Epidermal melanocyte (primary cell): ENCODE data around the gene AXDND1.

ENCODE experiments used
- DNase-seq: peaks from one replicate; pipeline ENCODE4 v3.0.0; 2011; ENCODE audit warnings: low spot score; ENCODE audit not compliant: insufficient read length

The AXDND1 gene

DNA sequence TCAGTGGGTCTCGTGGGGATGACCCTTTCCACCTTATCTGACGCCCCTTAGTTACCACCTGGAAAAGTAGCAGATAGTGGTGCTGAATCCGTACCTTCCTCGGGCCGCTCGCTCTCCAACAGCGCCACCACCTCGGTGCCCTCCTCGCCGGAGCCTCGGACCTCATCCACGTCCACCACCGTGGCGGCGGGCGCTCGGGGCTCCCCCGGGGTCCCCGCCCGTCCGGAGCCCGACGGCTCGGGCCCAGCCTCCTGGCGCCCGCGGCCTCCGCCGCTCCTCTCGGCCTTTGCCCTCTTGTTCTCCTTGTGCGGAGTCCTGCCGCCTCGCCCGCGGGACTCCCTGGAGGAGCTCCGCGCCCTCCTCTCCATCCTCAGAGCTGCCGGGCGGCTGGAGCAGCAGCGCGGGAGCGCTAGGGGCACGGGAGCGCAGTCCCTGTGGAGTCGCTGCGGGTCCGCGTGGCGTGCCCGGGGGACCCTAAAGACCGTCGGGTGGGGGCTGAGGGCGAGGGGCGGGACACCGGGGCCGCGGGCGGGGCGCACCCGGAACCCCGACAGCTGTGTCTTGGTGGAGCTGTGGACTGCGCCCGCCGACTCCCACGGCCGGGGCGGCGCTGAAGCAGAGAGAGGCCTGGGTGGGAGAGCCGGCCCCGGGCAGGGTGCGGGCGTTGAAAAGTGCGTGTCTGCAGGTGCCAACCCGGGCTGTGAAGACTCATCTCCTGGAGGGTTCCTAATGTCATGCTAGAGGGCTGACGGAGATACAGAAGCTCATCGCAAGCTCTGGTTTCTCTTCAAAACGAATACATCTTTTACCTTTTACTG lies 209.9 kb downstream of the AXDND1 start, which contains the start of gene NPHS2:
Gene NPHS2 (minus strand): TSS at position 452 of the 818 bp plus-strand sequence. CDS start 84 bp downstream, at position 368.
- DNase-seq: no peak

DNA sequence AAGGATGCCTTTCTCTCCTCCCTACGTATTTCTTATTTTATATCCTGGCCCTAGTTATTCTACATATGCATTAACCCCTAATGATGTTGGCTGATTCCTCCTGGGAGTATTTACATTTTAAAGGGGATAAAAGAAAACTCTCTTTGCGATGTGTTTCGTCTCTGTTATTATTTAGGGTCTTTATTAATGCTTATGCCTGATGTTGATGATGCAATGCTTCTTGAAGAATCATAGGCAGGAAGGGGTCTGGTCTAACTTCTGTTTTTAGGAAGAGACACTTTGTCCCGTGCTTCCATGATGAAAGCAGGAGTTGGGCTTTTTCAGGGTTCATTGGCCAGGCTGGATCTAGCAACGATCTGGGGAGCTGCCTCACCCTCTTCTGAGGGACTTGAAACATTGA lies 210.7 kb downstream of the AXDND1 start:
- DNase-seq: no peak

DNA sequence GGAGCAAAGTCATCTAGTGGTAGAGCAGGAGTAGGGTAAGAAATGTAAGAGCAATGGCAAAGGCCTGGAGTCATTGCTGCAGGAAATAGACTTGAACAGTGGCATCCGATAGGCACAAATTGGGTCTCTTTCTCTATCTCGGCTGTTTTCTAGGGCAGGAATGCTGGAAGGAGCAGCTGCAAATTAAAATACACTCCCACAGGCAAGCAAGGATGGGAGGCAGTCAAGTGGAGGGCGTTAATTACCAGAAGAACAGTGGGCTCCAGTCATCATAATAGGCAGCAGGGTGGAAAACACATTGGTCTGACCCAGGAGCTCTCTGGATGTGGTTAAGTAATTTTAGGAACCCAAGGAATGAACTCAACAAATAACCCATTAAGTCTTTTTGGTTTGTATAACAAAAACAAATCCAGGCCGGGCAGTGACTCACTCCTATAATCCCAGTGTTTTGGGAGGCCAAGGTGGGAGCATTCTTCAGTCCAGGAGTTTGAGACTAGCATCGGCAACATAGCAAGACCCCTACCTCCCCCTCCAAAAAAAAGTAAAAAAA lies 218.1 kb downstream of the AXDND1 start:
- DNase-seq: no peak

DNA sequence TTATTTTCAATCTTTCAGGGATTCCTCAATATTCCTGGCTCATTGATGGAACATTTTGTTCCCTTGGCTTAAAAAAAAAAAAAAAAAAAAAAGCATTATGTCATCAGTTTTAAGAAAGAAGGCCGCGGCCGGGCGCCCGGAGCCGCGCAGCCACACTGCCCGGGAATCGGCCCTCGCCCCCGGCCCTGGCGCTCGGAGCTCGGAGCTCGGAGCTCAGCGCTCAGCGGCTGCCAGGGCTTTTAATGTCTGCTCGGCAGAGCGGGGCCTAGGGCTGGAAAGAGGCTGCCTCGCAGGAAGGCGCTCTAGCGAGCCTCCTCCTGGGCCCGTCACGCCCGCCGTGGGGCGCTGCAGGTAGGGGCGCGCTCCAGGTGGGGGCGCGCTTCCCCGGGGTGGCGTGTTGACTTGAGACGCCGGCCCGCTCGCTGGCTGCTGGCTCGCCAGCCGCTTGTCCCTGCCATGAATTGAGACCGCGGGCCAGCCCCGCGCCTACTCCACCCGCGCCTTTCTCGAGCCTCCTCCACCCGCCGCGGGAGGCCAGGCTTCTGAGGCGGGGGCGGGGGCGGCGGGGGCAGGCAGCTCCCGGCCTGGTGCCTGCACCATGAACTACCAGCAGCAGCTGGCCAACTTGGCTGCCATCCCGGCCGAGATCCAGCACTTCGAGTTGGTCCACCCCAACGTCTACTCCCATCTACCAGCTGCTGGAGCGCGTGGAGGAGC lies 220.5 kb downstream of the AXDND1 start:
- no peak for DNase-seq

DNA sequence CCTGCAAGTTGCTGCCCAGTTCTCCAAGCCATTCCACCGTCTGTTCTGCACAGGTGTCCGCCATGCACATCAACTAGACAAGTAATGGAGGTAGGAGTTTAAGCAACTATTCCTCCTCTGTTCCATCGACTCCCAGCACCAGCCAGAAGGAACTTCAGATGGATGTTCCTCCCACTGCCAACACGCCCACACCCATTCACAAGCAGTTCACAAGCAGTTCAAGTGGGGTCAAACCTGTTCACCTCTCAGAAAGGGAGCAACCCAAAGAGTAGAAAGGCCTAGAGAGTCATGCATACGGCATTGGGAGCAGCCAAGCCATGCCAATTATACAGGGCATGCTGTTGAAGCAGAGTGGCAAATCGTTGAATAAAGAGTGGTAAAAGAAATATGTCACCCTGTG lies 221.6 kb downstream of the AXDND1 start:
- no peak for DNase-seq

DNA sequence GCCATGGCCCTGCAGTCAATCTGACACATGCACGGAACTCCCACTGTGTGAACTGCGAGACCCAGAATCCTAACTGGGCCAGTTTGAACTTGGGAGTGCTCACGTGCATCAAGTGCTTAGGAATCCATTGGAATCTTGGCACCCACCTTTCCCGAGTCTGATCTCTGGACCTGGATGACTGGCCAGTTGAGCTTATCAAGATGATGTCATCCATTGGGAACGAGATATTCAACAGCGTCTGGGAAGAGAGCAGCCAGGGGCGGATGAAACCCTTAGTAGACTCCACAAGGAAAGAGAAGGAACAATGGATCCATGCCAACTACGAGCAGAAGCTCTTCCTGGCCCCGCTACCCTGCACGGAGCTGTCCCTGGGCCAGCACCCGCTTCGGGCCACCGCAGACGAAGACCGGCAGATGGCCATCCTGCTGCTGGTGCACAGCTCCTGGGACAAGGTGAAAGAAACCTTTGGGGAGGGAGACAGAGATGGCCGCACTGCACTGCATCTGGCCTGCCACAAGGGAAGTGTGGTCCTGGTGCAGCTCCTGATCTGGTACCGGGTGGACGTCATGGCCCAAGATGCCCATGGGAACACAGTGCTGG lies 222.8 kb downstream of the AXDND1 start:
- DNase-seq: no peak

DNA sequence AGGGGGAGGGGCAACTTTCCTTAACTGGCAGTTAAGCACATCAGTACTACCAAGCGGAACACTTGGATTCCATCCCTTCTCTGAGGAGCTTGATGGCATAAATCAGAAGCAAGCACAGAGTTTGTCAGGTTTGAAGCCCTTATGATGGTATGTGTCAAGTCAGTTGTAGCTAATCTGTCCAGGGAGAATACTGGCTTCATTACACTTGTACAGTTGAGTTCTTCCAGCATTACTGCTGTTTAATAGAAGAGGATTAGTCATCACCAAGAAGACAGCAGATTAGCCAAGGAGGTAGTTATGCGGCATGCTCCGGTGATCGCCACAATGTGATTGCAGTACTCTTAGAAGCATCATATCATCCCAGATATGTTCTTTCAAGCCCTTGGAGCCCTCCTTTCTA lies 223.7 kb downstream of the AXDND1 start:
- no peak for DNase-seq

DNA sequence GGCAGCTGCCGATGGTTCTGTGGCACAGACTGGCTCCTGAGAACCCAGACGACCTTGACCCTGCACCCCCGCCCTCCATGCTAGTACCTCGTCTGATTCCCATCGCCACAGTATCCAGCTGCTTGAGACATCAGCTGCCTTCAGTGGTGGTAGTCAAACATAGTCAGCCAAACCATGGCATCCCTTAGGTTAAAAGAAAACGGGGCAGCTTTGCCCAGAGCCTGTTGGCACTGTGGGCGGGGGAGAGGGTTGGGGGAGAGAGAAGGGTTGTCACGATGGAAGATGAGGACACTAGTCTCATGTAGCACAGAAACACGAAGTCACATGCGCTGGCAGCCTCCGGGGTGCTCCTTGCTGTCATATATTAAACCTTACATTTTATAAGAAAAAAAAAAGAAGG lies 224.9 kb downstream of the AXDND1 start:
- no peak for DNase-seq

DNA sequence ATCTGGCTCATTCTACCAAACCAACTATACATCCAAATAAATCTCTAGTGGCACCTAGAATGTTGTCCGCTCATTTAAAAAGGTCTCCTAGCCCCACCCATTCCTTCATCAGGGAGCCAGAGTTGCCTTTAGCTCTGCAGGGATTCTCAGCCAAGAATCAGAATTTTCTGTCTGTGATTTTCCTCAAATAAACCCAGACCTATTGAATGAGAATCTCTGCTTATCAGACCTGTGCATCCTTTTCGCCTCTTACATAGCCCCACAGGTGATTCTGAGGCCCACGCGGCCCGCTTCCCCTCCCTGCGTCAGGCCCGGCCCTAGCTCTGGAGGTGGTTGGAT lies 225.5 kb downstream of the AXDND1 start:
- no peak for DNase-seq

DNA sequence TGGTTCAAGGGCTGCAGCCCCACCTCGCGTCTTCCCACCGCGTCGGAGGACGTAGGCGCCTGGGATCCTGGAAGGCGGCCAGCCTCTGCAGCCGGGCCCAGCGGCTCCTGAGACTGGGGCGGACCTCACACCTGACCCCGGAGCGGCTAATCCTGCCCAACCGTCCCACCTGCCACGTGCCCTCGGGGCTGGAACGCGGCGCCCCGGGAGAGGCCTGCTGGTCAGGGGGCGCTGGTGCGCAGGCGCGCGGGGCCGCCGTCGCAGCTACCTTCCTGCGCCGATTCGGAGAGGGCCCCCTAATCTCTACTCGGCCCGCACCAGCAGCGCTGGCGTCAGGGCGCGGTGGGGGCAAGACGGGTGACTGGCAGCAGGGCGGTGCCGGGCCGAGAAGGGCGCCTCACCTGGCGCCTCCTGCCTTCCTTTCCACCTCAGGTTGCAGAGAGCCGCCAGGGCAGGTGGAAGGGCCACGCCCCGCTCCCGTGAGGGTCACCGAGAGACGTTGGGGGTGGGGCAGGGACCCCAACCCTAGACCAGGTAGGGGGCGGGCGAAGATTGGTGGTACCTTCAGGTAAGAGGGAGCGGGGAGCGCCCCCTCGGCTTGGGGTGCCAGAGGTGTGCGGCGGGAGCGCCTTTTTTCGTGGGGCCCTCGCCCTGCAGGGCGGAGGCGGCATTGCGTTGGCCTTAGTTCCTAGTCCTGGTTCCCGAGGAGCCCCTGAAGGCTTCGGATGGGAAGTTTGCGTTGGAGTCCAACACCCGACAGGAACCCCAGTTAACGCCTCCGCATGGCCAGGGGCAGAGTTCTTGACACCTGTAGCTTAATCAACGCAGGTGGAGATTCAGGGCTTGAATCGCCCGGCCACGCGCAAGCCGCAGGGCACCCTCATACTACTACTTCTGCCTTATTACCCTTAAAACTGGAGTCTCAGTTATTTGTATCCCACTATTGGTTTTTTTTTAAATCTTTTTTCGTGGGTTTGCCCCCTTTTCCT lies 226.1 kb downstream of the AXDND1 start, which contains the start of gene TDRD5:
Gene TDRD5 (plus strand): TSS at position 241 of the 989 bp plus-strand sequence. CDS start 784 bp downstream, outside the sequence.
- no peak for DNase-seq

DNA sequence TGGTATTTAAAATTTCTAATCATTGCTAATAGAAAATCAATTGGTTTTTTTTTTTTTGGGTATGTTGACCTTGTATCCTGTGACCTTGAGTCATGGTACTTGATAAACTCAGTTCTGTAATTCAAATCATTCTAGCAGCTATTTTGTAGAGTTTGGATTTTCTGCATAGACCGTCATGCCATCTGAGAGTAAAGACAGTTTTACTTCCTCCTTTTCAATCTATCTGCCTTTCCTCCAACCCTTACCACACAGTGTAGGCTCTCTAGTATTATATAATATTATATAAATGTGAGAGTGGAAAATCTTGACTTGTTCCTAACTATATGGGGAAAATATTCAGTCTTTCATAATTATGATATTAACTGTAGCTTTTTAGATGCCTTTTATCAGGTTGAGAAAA lies 232.9 kb downstream of the AXDND1 start:
- no peak for DNase-seq

DNA sequence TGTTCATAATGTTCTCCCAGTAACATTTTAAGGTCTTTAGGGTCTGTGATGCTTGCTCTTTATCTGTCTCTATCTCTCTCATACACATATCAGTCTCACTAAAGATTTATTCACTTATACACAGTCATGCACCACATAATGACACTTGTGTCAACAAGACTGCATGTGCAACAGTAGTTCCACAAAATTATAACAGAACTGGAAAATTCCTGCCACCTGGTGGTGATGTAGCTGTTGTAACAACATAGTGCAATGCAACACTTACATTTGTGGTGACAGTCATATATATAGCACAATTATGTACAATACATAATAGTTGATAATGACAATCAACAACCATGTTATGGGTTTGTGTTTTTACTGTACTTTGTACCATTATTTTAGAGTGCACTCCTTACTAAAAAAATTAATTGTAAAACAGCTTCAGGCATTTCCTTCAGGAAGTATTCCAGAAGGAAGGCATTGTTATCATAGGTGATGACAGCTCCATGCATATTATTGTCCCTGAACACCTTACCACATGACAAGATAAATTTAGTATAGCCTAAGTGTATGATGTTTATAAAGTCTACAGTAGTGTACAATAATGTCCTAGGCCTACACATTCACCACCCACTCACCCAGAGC lies 234.0 kb downstream of the AXDND1 start:
- no peak for DNase-seq

DNA sequence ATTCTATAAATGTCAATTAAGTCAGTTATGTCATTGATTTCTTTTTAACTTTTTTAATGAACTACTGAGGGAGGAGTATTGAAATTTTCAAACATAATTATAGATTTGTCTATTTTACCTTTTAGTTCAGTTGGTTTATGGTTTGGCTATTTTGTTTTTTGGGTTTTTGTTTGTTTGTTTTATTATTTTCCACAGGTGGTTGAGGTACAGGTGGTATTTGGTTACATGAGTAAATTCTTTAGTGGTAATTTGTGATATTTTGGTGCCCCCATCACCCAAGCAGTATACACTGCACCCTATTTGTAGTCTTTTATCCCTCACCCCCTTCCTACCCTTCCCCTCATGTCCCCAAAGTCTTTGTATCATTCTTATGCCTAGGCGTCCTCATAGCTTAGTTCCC lies 235.3 kb downstream of the AXDND1 start:
- DNase-seq: no peak
